GM19239 (cell line): ENCODE results near the gene SBSN.
"Not testable (repeated sequence)": the region's sequence is repeated elsewhere in the genome, so short reads cannot be mapped to it uniquely, and the experiment has no call there.

Experiments
- DNase-seq: peaks from one replicate; pipeline ENCODE4 v3.0.0; 2011; ENCODE audit warnings: low spot score; ENCODE audit not compliant: insufficient read length
- FAIRE-seq: peaks from 2 replicates; lab custom pipeline; 2011; peaks lifted over from hg19 to GRCh38; lab: Jason Lieb, UNC

Gene SBSN

GRCh38 chr19:35483089-35483488 is 45.0 kb downstream of the SBSN start:
- no peak for FAIRE-seq
- no peak for DNase-seq

GRCh38 chr19:35478794-35479677 is 49.1 kb downstream of the SBSN start:
- FAIRE-seq, result no peak
- no peak for DNase-seq

GRCh38 chr19:35476149-35476548 is 52.0 kb downstream of the SBSN start:
- FAIRE-seq, result peak; percentile 8
- no peak for DNase-seq

GRCh38 chr19:35474594-35474993 is 53.5 kb downstream of the SBSN start:
- not testable (repeated sequence) for FAIRE-seq, DNase-seq

GRCh38 chr19:35474104-35474503 is 54.0 kb downstream of the SBSN start:
- DNase-seq (no peak), FAIRE-seq (no peak)
